Central memory CD4-positive, alpha-beta T cell (primary cell): Measurements from ENCODE around the gene PBX3.

Experiments used
- DNase-seq: peaks from one replicate; pipeline ENCODE4 v3.0.0; 2022

Gene PBX3

DNA sequence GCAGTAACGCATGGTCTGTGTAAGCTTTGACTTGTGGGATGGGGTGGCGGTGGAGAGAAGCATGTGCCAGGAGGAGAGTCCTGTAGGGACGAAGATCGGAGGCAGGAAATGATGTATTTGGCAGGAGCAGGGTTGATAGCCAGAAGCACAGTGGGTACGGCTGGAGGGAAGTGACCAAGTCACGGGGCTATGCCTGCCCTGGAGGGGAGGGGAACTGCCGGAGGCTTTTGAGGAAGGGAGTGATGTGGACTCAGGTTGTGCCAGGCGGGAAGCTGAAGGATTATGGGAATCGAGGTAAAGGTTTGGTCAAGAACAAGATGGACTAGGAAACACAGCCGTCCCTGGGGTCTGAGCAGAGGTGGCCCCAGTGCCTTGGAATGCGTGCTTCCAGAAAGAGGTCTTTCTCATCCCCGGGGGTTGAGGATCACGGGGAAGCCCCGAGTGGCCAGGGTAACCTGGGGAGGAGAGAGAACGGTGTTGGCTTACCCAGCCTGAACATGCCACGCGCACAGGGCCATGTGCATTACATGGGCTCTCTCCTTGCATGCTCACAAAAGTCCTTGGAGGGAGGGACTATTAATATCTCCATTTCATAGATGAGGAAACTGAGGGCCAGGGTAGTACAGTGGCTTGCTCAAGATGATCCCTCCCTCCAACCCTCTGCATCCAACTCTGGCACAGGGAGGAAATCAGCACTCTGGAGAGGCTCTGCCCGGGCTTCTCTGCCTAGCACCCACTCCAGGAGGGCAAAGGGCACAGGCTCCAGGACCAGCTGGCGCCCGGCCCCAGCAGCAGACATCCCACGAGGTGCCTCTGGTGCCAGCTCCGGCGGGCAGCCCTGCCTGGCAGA lies 253.8 kb downstream of the PBX3 start:
- DNase-seq, result no peak

DNA sequence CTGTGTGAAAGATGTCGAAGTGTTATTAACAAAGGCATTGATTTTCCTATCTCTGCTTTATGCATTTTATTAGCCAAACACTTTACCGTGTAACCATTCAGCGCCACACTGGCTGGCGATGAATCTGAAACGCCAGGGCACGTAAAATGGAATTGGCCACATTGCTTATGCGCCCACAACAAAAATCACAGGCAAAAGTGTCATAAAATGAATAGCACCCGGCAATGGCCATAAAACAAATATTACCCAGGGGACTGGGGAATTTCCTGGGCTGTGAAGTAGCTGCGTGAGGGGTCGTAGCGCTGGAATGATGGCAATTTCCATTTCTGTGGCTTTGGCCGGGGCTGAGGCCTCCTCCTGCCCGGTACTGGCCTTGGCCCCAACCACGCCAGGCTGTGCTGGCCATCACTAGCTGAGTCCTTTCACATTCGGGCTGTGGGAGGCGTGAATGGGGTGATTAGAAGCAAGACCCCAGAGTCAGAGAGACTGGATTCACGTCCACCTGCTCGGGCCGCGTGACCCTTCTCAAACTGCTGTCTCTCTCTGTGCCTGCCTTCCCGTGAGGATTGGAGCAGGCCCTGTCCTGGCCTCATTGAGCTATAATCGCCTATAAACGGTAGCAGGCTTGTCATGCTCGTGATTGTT lies 254.5 kb downstream of the PBX3 start:
- DNase-seq, result no peak

DNA sequence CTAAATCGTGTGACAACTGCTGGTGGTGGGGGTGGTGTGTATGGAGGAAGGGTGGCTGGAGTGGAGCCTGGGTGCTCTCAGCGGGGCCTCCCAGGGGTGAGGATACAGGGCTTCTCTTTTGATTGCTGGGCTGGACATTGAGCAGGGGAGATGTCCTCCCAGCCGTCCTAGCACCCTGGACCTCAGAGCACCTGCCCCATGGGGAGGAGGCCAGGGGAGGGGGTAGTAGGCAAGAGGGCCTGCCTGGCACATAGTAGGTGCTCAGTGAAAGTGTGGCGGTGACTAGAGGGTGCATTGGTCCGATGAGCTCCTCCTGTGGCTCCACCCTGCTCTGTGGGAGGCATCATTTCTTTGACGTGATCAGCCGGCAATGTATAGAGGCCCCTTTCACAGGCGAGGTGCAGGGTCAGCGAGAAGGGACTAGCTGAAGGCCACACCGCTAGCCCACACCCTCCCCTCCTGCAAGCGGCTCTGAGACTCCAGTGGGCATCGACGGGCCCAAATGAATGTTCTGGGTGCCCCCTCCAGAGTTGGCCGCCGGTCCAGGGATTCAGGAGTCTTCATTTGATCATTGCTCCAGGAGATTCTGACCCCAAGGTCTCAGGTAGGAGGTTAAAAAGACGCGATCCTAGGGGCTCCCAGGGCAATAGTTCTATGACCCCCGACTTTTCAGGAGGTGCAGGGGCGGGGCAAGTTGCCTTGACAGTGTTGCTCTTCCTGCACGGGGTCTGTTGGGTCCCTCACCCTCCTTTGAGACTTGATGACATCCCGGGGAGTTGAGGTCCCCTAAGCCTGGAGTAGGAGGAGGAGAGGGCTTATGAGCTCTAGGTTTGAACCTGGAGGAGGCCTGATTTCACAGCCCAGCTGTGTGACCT lies 255.5 kb downstream of the PBX3 start:
- no peak for DNase-seq

DNA sequence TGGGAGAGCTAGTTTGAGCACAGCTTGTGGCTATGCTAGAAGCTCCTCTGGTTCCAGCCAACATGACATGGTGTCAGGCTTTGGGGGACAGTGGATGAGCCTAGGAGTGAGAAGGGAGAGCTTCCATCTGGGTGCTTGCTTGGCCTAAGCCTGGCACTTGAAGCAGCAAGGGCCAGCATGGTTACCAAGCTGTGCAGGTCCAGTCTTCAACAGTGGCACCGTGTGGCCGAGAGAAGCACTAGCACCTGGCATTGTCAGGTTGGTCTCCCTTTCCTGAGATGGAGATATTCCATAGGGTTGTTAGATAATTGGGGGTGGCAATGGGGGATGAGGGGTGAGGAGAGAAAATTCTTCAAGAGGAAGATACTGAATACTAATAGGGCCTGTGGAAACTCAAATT lies 261.9 kb downstream of the PBX3 start:
- DNase-seq, result no peak

DNA sequence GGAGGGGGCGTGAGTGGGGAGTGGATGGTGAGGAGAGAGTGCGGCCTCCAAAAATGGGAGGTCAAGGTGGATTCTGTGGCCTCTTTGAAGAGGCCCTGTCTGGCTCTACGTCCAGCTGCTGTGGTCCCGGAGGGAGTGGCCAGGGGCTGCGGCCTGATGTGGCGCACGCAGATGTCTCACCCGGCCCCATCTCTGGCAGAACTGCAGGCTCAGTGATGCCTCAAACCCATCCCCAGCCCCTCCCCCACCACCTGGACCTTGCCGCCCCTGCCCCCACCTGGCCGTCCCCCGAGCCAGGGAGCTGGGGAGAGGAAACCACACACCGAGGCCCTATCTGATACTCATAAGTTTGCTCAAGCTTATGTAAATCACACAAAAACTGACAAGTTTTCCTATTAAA lies 267.6 kb downstream of the PBX3 start:
- DNase-seq, result no peak

DNA sequence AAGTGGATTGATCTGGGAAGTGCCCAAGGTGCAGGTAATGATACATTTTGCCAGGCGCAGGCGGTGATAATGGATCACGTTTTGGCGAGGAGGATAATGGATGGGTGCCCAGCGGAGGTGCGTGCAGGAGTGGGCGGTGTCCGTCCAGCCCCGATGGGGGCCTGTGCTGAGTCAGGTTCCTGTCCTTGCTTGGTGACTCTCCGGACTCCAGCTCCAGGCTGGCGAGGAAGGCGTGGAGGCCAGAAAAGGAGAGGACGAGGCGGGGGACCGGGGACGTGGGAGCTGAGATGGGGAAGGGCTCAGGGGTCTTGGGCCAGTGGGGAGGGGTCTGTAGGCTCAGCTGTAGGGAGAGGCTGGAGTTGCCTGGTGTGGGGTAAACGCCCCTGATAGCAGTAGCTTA lies 268.3 kb downstream of the PBX3 start:
- DNase-seq, result no peak

DNA sequence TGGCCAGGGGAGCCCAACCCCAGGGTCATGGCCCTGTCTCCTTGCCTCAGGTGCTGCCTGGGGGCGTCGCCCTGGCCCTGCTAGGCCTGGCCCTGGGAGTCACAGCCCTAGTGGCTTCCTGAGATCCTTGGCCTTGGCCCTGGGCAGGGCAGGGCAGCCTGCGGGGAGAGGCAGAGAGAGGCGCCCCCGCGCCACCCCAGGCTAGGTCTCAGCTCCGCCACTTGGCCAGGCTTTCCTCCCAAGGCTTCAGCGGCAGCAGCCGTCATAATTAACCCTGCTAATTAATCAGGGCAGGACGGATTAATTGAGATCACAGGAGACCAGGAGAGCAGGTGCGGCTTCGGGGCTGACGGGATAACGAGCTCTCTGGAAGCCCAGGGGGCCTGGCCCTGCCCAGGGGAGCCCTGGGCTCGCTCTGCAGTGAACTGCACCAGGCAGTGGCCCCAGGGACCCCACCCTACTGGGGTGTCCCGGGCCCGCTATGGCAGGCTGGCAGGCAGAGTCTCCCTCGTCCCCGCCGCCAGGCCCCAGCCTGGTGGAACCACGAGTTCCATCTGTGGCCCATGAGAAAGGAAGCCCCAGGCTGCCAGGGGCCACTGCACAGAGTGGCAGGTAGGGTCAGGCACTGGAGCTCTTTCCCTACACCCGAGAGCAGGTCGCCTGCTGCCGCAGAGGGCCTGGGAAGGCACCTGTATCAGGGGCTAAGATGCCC lies 269.6 kb downstream of the PBX3 start:
- no peak for DNase-seq
